NK-92 treated with Interleukin-12 subunit alpha and Interleukin-12 subunit beta, amount 100 ng/mL, for 24 hours (cell line): Measurements from ENCODE around the gene STUM.
"Not testable (repeated sequence)": the region's sequence is repeated elsewhere in the genome, so short reads cannot be mapped to it uniquely, and the experiment has no call there.

Experiments
- DNase-seq: peaks from one replicate; lab custom pipeline; 2025; lab: John Stamatoyannopoulos, UW

STUM gene

GRCh38 chr1:226548256-226549093, at the start of gene STUM:
Gene STUM (plus strand): TSS chr1:226548764. CDS start chr1:226548905, 141 bp downstream.
- DNase-seq: no peak

GRCh38 chr1:226499699-226500098, 48.9 kb upstream of the STUM start:
- not testable (repeated sequence) for DNase-seq

- DNase-seq: no peak
Measured at GRCh38 chr1:226506021-226506420, 42.5 kb upstream of the STUM start.

GRCh38 chr1:226506921-226507320, 41.6 kb upstream of the STUM start:
- no peak for DNase-seq

- DNase-seq: no peak
Measured at GRCh38 chr1:226510453-226510852, 38.1 kb upstream of the STUM start.

- DNase-seq: no peak
Measured at GRCh38 chr1:226511296-226511695, 37.3 kb upstream of the STUM start.

- DNase-seq: no peak
Measured at GRCh38 chr1:226512076-226512728, 36.4 kb upstream of the STUM start.

- DNase-seq: no peak
Measured at GRCh38 chr1:226518375-226518774, 30.2 kb upstream of the STUM start.

- DNase-seq: no peak
Measured at GRCh38 chr1:226519135-226519534, 29.4 kb upstream of the STUM start.

GRCh38 chr1:226519716-226520598, 28.6 kb upstream of the STUM start:
- no peak for DNase-seq

- DNase-seq: no peak
Measured at GRCh38 chr1:226520640-226521355, 27.8 kb upstream of the STUM start.

- no peak for DNase-seq
Measured at GRCh38 chr1:226523646-226524406, 24.7 kb upstream of the STUM start.

- DNase-seq: no peak
Measured at GRCh38 chr1:226524547-226524946, 24.0 kb upstream of the STUM start.

GRCh38 chr1:226525750-226526149, 22.8 kb upstream of the STUM start:
- DNase-seq: no peak

- no peak for DNase-seq
Measured at GRCh38 chr1:226526801-226527595, 21.6 kb upstream of the STUM start.

GRCh38 chr1:226529891-226530290, 18.7 kb upstream of the STUM start:
- no peak for DNase-seq

GRCh38 chr1:226530591-226530990, 18.0 kb upstream of the STUM start:
- no peak for DNase-seq

GRCh38 chr1:226531360-226532093, 17.0 kb upstream of the STUM start:
- DNase-seq: no peak

GRCh38 chr1:226532553-226532952, 16.0 kb upstream of the STUM start:
- no peak for DNase-seq
